GM23248 (cell line): Measurements from ENCODE around the gene UNC119.

Source experiments
- EZH2 ChIP-seq: fragments of 200-600 bp; sonication (generic); IDR thresholded peaks from 2 replicates; pipeline ENCODE4 v1.6.1; 2018; ENCODE audit warnings: antibody characterized with exemption, mild to moderate bottlenecking; ENCODE audit not compliant: insufficient read depth, poor library complexity, severe bottlenecking
- EZH2phosphoT487 ChIP-seq: fragments of 200-600 bp; sonication (generic); IDR thresholded peaks from 2 replicates; pipeline ENCODE4 v1.6.1; 2018; ENCODE audit warnings: antibody characterized with exemption, moderate library complexity, mild to moderate bottlenecking, low read depth; ENCODE audit not compliant: insufficient read depth

GRCh38 chr17:28540231-28540630 lies 12.2 kb downstream of the UNC119 start:
- TF ChIP-seq EZH2: no peak
- TF ChIP-seq EZH2phosphoT487: no peak
